Upper lobe of right lung (tissue), 1 donor: Measurements from ENCODE around the gene BHLHA15. TPM values are rescaled to one million over a fixed set of nuclear protein-coding genes. Genes with fewer than 3 reads are reported as not detected.

ENCODE experiments used
- ATAC-seq: fragments of 200-7000 bp; cut with Tn5 transposase; one replicate; pipeline ENCODE4 v1.9.1; 2020; ENCODE audit warnings: mild to moderate bottlenecking, moderate library complexity
- DNase-seq: peaks from one replicate; pipeline ENCODE4 v3.0.0-alpha.2; 2020
- H3K27ac ChIP-seq: fragments of 200-600 bp; one replicate; pipeline ENCODE4 v1.8.0; 2022
- H3K27me3 ChIP-seq: fragments of 200-600 bp; one replicate; pipeline ENCODE4 v1.8.0; 2022; ENCODE audit warnings: mild to moderate bottlenecking
- H3K36me3 ChIP-seq: fragments of 200-600 bp; one replicate; pipeline ENCODE4 v1.8.0; 2022
- H3K4me1 ChIP-seq: fragments of 200-600 bp; one replicate; pipeline ENCODE4 v1.8.0; 2022
- H3K4me3 ChIP-seq: fragments of 200-600 bp; one replicate; pipeline ENCODE4 v1.8.0; 2022; ENCODE audit warnings: mild to moderate bottlenecking
- H3K9me3 ChIP-seq: fragments of 200-600 bp; one replicate; pipeline ENCODE4 v1.8.0; 2022
- CTCF ChIP-seq: fragments of 200-600 bp; IDR thresholded peaks from one replicate; pipeline ENCODE4 v1.8.0; 2022; ENCODE audit warnings: antibody characterized with exemption
- intact Hi-C: fragments of 100-400 bp; cut with DNase I; formaldehyde crosslinking; loops from one replicate; pipeline ENCODE4 v1.11.0; 2022
- total RNA-seq: library from RNA; stranded (reverse); fragmentation: NEBNext Ultra II Directional; extraction: Animal tissue kit (Norgen Biotek cat#: 25700); gene quantifications from one replicate; pipeline ENCODE4 v1.2.1, GENCODE V29; 2021
- donor health status: DM: no; HTN: yes; CAD: no; lungs with severe emphysema.

The BHLHA15 gene
- total RNA-seq, 1 donor from 2014 or later = 0.81 TPM

- no peak overlapping the region for H3K27ac ChIP-seq
- no peak overlapping the region for H3K4me3 ChIP-seq
- peaks cover 3% of the 10 kb centered on the region for H3K4me1 ChIP-seq
- peaks cover 19% of the 10 kb centered on the region for H3K36me3 ChIP-seq
- H3K27me3 ChIP-seq = no peaks in the 10 kb centered on the region
- DNase-seq (no peak), ATAC-seq (no peak)
- no peak for TF ChIP-seq CTCF
- no peaks in the 10 kb centered on the region for H3K9me3 ChIP-seq
- intact Hi-C loops = no loop called here
Measured at GRCh38 chr7:98187138-98187502, 24.1 kb upstream of the BHLHA15 start.

- no peak for ATAC-seq
- no peak overlapping the region for H3K27ac ChIP-seq
Measured at GRCh38 chr7:98189559-98189958, 21.7 kb upstream of the BHLHA15 start.

GRCh38 chr7:98191668-98192431, 19.4 kb upstream of the BHLHA15 start:
- no peaks in the 10 kb centered on the region for H3K4me1 ChIP-seq
- H3K27ac ChIP-seq = no peak overlapping the region
- peaks cover 62% of the 10 kb centered on the region for H3K36me3 ChIP-seq
- ATAC-seq (no peak), DNase-seq (no peak)
- no peak for TF ChIP-seq CTCF
- no peaks in the 10 kb centered on the region for H3K27me3 ChIP-seq
- no peaks in the 10 kb centered on the region for H3K9me3 ChIP-seq
- intact Hi-C loops = no loop called here
- H3K4me3 ChIP-seq = no peak overlapping the region

More at GRCh38 chr7:98189559-98189958, 21.7 kb upstream of the BHLHA15 start:
- DNase-seq = no peak
- Histone ChIP-seq H3K9me3 (no peaks in the 10 kb centered on the region), H3K4me1 (peaks cover 3% of the 10 kb centered on the region), H3K36me3 (peaks cover 40% of the 10 kb centered on the region), H3K27me3 (no peaks in the 10 kb centered on the region), H3K4me3 (no peak overlapping the region)
- intact Hi-C loops = no loop called here
- TF ChIP-seq CTCF = no peak

- ATAC-seq (no peak), DNase-seq (no peak)
- no peak overlapping the region for H3K4me3 ChIP-seq
- no peak for TF ChIP-seq CTCF
- intact Hi-C loops = no loop called here
- no peaks in the 10 kb centered on the region for H3K4me1 ChIP-seq
- H3K27me3 ChIP-seq = no peaks in the 10 kb centered on the region
- H3K27ac ChIP-seq = no peak overlapping the region
- no peaks in the 10 kb centered on the region for H3K9me3 ChIP-seq
- peaks cover 62% of the 10 kb centered on the region for H3K36me3 ChIP-seq
Measured at GRCh38 chr7:98192781-98193457, 18.3 kb upstream of the BHLHA15 start.

GRCh38 chr7:98193474-98194180, 17.6 kb upstream of the BHLHA15 start:
- Histone ChIP-seq H3K9me3 (no peaks in the 10 kb centered on the region), H3K4me1 (no peaks in the 10 kb centered on the region), H3K4me3 (no peak overlapping the region), H3K36me3 (peaks cover 62% of the 10 kb centered on the region), H3K27ac (no peak overlapping the region), H3K27me3 (no peaks in the 10 kb centered on the region)
- ATAC-seq (no peak), DNase-seq (no peak)
- intact Hi-C loops = no loop called here
- TF ChIP-seq CTCF = no peak
